ENCODE results near the gene FUT9. TPM values are rescaled to one million over a fixed set of nuclear protein-coding genes. Genes with fewer than 3 reads are reported as not detected.

The FUT9 gene
- total RNA-seq, 1 experiment from 2014 or later, result 0.04 TPM

- intact Hi-C loops (cut with micrococcal nuclease), result no loop called here
- no peak overlapping the region; the same call in 1 of the 2 replicates for H3K4me3 ChIP-seq (ENCODE audit: low read length)
- TF ChIP-seq EZH2 (IDR thresholded peaks at IDR 0.05; ENCODE audit: low read length, unreplicated experiment), result no peak
- TF ChIP-seq EZH2phosphoT487 (IDR thresholded peaks at IDR 0.05; ENCODE audit: borderline replicate concordance, low read length), result no peak
- TF ChIP-seq CTCF (conservative IDR thresholded peaks at IDR 0.05; ENCODE audit: low read depth, low read length), result no peak
- ATAC-seq, result peak; percentile 35
- H3K4me1 ChIP-seq (ENCODE audit: insufficient read depth, low read length), result peaks cover 9% of the 10 kb centered on the region
- no peaks in the 10 kb centered on the region for H3K27me3 ChIP-seq (ENCODE audit: low read length)
- BruUV-seq (replicated peaks), result no TSS peak
- no peaks in the 10 kb centered on the region for H3K36me3 ChIP-seq (ENCODE audit: low read depth, low read length)
- ChIA-PET POLR2A (ENCODE audit: unreplicated experiment) (no interaction called here), CTCF (no interaction called here)
- H4K20me1 ChIP-seq (ENCODE audit: low read length), result no peaks in the 10 kb centered on the region
- no peaks in the 10 kb centered on the region for H3K9me3 ChIP-seq (ENCODE audit: low read length)
- peak overlapping the region; percentile 68 for H3K27ac ChIP-seq (ENCODE audit: low read length)
- H3F3A ChIP-seq (ENCODE audit: low read length, unreplicated experiment), result no peaks in the 10 kb centered on the region
- H2AFZ ChIP-seq (ENCODE audit: low read length), result no peak overlapping the region
- no peaks in the 10 kb centered on the region for H3K9me2 ChIP-seq (replicated peaks; ENCODE audit: low read length)
- H3K4me2 ChIP-seq (ENCODE audit: low read length), result peak overlapping the region; percentile 53; the same call in 1 of the 2 replicates
- H3K9ac ChIP-seq (ENCODE audit: low read length), result no peak overlapping the region
- no peaks in the 10 kb centered on the region for H3K79me2 ChIP-seq (ENCODE audit: low read length)
- DNase-seq, result peak; percentile 66
Measured at GRCh38 chr6:96196633-96197032, 180.9 kb downstream of the FUT9 start.

GRCh38 chr6:96197241-96197640, 181.5 kb downstream of the FUT9 start:
- intact Hi-C loops (cut with micrococcal nuclease), result no loop called here
- Histone ChIP-seq H3K9me2 (replicated peaks; ENCODE audit: low read length) (no peaks in the 10 kb centered on the region), H4K20me1 (ENCODE audit: low read length) (no peaks in the 10 kb centered on the region), H3F3A (ENCODE audit: low read length, unreplicated experiment) (no peaks in the 10 kb centered on the region), H3K9ac (ENCODE audit: low read length) (no peak overlapping the region), H3K4me3 (ENCODE audit: low read length) (no peak overlapping the region), H3K4me1 (ENCODE audit: insufficient read depth, low read length) (peaks cover 9% of the 10 kb centered on the region), H3K9me3 (ENCODE audit: low read length) (no peaks in the 10 kb centered on the region), H3K36me3 (ENCODE audit: low read depth, low read length) (no peaks in the 10 kb centered on the region), H3K27me3 (ENCODE audit: low read length) (no peaks in the 10 kb centered on the region), H3K79me2 (ENCODE audit: low read length) (no peaks in the 10 kb centered on the region), H3K4me2 (ENCODE audit: low read length) (peak overlapping the region; percentile 53), H2AFZ (ENCODE audit: low read length) (no peak overlapping the region), H3K27ac (ENCODE audit: low read length) (peak overlapping the region; percentile 68)
- TF ChIP-seq EZH2 (IDR thresholded peaks at IDR 0.05; ENCODE audit: low read length, unreplicated experiment), result no peak
- no peak for TF ChIP-seq CTCF (conservative IDR thresholded peaks at IDR 0.05; ENCODE audit: low read depth, low read length)
- no peak for TF ChIP-seq EZH2phosphoT487 (IDR thresholded peaks at IDR 0.05; ENCODE audit: borderline replicate concordance, low read length)
- ATAC-seq (peak; percentile 18), DNase-seq (peak; percentile 63)
- ChIA-PET POLR2A (ENCODE audit: unreplicated experiment) (no interaction called here), CTCF (no interaction called here)
- no TSS peak for BruUV-seq (replicated peaks)

GRCh38 chr6:96202571-96202970, 186.8 kb downstream of the FUT9 start:
- ATAC-seq (no peak), DNase-seq (no peak)
- no TSS peak for BruUV-seq (replicated peaks)
- ChIA-PET POLR2A (ENCODE audit: unreplicated experiment) (no interaction called here), CTCF (no interaction called here)
- Histone ChIP-seq H3K27ac (ENCODE audit: low read length) (no peak overlapping the region), H3K27me3 (ENCODE audit: low read length) (no peaks in the 10 kb centered on the region), H3K9me2 (replicated peaks; ENCODE audit: low read length) (no peaks in the 10 kb centered on the region), H3K9me3 (ENCODE audit: low read length) (no peaks in the 10 kb centered on the region), H3K4me2 (ENCODE audit: low read length) (no peak overlapping the region), H3K4me3 (ENCODE audit: low read length) (no peak overlapping the region), H4K20me1 (ENCODE audit: low read length) (no peaks in the 10 kb centered on the region), H3F3A (ENCODE audit: low read length, unreplicated experiment) (no peaks in the 10 kb centered on the region), H3K79me2 (ENCODE audit: low read length) (no peaks in the 10 kb centered on the region), H2AFZ (ENCODE audit: low read length) (no peak overlapping the region), H3K9ac (ENCODE audit: low read length) (no peak overlapping the region), H3K36me3 (ENCODE audit: low read depth, low read length) (no peaks in the 10 kb centered on the region), H3K4me1 (ENCODE audit: insufficient read depth, low read length) (peaks cover 2% of the 10 kb centered on the region)
- TF ChIP-seq EZH2 (IDR thresholded peaks at IDR 0.05; ENCODE audit: low read length, unreplicated experiment) (no peak), CTCF (conservative IDR thresholded peaks at IDR 0.05; ENCODE audit: low read depth, low read length) (no peak)
- intact Hi-C loops (cut with micrococcal nuclease), result no loop called here

Measured in PC-3 (cell line).